GM23338 (cell line): Measurements from ENCODE around the gene CSGALNACT2.

ENCODE experiments used
- EZH2 ChIP-seq: fragments of 200-600 bp; sonication (generic); IDR thresholded peaks from one replicate; pipeline ENCODE4 v1.8.0; 2017; ENCODE audit warnings: antibody characterized with exemption, mild to moderate bottlenecking, low read depth; ENCODE audit not compliant: unreplicated experiment
- ZNF114 ChIP-seq: fragments of 250-450 bp; sonication (Bioruptor Pico); IDR thresholded peaks from 2 replicates; pipeline ENCODE4 v1.5.0; 2020; ENCODE audit warnings: mild to moderate bottlenecking, moderate library complexity
- TF ChIP-seq, protein P1 (sequence below), 2 experiments: fragments of 200-600 bp in 1 of 2; sonication (generic) in 1 of 2; conservative IDR thresholded peaks; 2 replicates each; pipeline versions ENCODE4 v1.5.1 to v1.6.1; 2016 to 2017; ENCODE audit warnings: antibody characterized with exemption in 2 of 2, low read depth in 2 of 2, mild to moderate bottlenecking in 2 of 2, moderate library complexity in 1 of 2

DNA sequence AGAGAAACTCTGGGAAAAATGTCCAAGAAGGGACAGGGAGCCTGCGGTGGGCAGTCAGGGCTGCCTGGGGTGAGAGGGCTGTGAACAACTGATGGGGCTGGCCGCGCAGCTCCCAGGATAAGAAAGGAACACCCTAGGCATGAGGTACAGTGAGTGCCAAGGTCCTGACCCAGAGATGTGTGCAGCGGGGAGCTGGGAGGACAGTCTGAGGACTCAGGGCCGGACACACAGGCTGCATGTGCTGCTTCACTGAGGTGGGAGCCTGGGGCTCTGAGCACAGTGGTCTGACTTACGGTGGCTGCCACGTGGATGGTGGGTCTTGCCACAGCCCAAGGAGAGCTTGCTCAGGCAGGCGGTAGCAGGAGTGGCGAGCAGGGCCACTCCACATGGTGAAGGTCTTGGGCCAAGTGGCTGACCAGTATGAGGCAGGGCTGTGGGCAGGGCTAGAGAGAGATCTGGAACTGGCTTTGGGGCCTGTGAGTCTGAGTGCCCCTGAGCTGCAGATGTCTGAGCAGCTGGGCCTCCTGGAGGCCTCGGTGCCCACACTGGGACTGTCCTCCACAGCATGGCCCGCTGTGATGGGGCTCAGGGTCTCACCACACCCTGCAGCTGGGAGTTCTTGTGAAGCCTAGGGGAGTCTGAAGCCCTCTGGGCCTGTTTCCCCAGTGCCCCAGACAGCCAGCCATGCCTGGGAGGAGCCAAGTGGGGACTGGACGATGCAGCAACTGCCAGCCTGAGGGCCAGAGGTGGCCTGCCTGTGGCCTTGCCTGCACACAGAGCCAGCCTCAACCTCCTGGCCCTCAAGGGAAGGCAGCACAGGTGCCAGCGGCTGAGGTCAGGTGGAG, 68.4 kb downstream of the CSGALNACT2 start:
- TF ChIP-seq ZNF114 (no peak), EZH2 (no peak)
- TF ChIP-seq, protein P1, sequence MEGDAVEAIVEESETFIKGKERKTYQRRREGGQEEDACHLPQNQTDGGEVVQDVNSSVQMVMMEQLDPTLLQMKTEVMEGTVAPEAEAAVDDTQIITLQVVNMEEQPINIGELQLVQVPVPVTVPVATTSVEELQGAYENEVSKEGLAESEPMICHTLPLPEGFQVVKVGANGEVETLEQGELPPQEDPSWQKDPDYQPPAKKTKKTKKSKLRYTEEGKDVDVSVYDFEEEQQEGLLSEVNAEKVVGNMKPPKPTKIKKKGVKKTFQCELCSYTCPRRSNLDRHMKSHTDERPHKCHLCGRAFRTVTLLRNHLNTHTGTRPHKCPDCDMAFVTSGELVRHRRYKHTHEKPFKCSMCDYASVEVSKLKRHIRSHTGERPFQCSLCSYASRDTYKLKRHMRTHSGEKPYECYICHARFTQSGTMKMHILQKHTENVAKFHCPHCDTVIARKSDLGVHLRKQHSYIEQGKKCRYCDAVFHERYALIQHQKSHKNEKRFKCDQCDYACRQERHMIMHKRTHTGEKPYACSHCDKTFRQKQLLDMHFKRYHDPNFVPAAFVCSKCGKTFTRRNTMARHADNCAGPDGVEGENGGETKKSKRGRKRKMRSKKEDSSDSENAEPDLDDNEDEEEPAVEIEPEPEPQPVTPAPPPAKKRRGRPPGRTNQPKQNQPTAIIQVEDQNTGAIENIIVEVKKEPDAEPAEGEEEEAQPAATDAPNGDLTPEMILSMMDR (conservative IDR thresholded peaks at IDR 0.05; ENCODE audit: low read depth in 2 of 2), result no peak
